Colon (tissue), 2 donors: Measurements from ENCODE around the gene CTIF.

Experiments used
- FAIRE-seq: peaks from 2 replicates; lab custom pipeline; 2012; peaks lifted over from hg19 to GRCh38; lab: Jason Lieb, UNC
- donor health status: control.
- donor health status: control.

The CTIF gene

DNA sequence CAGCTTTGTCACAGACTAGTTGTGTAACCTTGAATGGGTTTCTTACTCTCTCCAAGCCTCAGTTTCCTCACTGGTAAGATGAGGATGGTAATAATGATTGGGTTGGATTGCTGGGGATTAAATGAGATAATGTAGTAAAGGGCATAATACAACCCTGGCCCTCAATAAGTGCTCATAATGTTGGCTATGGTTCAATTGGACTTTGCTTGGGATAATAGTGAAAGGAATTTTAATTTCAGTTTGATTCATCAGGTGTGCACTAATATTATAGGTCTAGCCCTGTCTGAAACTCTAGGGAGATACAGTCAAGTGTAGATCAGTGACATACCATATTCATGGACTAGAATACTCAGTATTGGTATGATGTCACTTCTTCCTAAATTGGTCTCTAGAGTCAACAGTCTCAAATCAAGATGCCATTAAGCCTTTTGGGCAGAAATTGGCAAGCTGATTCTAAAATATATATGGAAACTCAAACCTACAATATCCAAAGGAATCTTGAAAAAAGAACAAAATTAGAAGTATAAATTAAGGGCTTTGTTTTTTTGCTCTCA is 250.5 kb downstream of the CTIF start:
- no peak for FAIRE-seq

GRCh38 chr18:48790226-48790863 is 251.5 kb downstream of the CTIF start:
- no peak for FAIRE-seq

- FAIRE-seq, result no peak
Measured at GRCh38 chr18:48790869-48791635, 252.2 kb downstream of the CTIF start.

- no peak for FAIRE-seq
Measured at GRCh38 chr18:48791636-48792105, 252.8 kb downstream of the CTIF start.

GRCh38 chr18:48792141-48792540 is 253.3 kb downstream of the CTIF start:
- FAIRE-seq, result no peak

DNA sequence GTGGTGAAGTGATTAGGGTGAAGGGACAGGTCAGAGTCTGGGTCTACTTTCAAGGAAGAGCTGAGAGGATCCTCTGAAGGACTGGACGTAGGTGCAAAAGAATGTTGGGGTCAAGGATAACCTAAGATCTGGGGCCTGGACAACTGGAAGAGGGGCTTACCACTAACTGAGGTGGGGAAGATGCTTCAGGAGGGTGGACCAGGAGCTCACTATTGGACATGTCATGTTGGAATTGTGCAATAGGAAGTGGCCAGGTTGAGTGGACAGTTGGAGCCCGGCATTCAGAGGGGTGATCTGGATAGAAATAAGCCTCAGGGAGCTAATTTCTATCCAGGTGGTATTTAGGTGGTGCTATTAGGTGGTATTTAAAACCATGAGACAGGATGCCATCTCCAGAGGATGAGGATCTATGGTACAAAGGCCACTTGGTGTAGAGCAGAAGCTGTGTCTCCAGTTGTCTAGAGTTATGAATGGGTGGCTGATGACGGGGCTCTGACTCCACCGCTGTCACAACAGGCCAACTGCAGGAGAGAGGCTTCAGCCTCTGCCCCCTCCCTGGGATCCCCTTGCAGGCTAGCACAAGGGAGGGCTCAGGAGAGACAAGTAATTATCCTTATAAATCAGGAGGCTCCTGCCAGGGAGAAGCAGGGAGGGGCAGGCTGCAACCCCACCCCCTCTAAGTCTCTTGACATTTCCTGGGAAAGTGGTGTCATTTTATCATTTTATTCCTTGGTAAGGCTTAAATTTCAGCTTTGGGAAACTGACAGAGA is 254.0 kb downstream of the CTIF start:
- FAIRE-seq, result no peak

- no peak for FAIRE-seq
Measured at GRCh38 chr18:48794251-48794970, 255.6 kb downstream of the CTIF start.

GRCh38 chr18:48795696-48796095 is 256.9 kb downstream of the CTIF start:
- no peak for FAIRE-seq

DNA sequence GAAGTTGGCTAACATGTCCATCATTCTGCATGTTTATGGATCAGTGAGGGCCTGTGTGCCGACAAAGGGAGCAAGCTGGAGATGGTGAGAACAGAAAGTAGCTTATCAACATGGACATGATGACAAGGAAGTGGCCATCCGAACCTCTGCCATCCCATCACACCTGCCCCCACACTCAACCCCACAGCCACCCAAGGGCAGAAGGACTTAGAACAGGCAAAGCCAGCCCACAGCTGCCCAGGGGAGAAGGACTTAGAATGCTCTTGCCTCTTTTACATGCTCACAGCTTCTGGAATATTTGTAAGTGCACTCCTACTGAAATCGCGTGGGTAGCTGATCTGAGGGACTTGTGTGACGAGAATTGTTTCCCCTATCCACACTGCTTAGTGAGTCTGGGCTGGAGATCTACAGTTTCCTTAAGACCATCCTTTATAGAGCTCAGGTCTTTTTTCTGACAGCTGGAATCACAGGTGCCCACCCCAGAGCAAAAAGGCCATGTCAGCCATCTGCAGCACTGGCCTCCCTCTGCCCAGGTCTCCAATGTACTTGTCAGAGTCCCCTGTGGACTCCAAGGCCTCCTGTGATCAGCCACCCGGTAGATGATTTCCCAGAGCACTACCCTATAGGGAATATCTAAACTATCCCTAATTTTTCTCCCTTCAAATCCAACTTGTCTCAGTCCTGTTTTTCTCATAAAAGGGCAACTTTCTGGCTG is 257.8 kb downstream of the CTIF start:
- no peak for FAIRE-seq

DNA sequence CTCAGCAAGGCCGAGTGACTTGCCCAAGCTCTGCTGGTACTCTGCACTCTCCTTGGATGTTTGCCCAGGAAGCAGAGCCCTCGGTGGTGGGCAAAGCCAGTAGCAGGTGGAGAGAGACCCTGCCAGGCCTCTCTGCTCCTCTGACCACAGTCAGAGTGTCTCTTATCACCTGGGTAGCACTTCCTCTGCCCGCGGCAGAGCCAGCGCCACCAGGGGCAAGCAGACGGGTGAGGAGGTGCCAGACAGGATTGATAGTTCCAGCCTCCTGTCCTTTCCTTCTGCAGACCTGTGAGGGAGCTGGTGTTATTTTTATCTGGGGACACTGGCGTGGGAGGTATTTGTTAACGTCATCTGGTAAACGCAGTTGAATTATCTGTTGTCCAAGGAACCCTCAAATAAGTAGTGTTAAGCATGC is 259.0 kb downstream of the CTIF start:
- FAIRE-seq, result no peak

- no peak for FAIRE-seq
Measured at GRCh38 chr18:48798334-48799245, 259.8 kb downstream of the CTIF start.

GRCh38 chr18:48799724-48800315 is 261.0 kb downstream of the CTIF start:
- no peak for FAIRE-seq

DNA sequence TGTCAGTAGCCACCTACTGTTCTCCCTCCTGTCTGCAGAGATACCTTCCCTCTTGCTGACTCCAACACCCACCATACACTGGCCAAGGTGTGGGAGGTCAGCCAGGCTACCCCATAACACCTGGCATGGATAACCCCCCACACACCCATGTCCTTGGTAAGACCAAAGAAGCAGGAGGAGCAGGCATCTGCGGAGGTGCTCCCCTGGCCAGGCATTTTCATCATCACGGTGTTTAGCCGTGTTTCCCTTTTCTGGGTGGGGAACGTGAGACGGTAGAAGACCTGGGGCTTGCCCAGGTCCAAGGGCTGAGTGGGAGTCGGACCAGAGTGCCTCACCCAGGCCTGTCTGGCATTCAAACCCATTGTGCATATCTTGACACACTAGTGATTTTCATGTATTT is 261.6 kb downstream of the CTIF start:
- FAIRE-seq, result no peak

DNA sequence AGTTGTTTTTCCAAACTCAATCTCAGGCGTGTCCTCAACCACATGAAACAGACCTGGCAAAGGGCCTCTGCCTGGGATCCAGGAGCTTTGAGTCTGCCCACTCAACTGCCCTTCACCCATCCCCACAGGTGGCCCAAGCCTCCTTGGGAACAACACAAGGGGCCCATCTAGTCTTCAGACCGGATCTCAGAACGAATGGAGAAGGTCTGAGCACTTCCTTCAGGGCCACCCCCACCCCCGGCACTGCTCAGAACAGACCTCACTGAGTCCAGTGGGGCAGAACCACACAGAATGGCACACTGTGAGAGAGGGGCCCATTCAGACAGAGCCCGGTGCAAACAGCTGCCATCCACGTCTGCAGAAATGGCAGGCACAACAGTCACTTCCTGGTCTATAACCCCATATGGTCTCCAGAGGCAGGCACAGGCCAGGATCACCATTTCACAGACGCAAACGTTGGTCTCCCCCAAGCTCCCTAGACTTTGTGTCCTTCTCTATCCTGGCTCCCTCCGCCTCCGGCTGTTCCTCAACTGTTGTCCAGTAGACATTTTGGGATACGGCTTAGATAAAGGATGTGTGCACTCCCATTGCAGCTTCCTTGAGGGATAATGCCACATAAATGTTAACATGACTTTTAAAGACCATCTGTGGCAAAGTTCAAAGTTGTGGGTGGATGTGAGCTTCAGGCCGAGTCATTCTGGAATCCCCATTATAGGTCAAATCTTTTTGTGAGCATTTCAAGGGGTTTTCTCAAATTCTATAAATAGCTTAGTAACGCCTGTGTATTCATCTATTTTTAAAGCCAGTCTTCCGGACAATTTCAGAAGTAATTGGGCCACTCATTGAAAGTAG is 262.3 kb downstream of the CTIF start:
- no peak for FAIRE-seq

- FAIRE-seq, result no peak
Measured at GRCh38 chr18:48801728-48802542, 263.1 kb downstream of the CTIF start.

DNA sequence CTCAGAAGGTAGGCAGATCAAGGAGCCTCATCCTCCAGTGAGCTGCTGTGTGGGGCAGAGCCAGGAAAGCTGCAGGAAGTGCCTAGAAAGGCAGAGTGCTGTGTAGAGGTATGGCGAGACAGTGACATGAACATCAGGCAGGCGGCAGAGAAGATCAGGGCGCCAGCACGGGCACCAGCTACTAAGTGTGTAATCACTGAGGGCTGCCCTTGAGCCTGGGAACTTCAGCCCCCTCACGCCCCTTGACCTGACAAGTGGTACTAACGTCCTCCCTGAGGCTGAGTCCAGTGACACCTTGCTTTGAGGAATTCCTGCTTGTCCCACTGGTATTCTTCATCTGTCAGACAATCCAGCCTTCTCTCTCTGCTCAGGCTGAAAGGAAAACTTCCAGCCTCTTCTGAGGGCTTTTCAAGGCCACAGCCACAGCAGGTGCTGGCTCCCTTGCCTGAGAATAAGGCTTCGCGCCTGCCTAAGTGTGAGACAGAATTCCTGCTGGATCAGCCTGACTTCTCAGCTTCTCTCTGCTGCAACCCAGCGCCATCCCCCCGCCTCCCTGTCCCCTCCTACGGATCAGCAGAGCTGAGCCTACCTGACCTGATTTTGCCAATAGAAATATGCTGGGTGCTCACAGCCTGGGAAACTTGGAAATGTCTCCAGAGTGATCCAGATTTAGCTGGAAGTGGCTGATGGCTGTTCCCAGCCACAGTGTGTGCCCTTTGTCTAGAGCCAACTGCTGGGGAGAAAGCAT is 263.9 kb downstream of the CTIF start:
- FAIRE-seq, result no peak

DNA sequence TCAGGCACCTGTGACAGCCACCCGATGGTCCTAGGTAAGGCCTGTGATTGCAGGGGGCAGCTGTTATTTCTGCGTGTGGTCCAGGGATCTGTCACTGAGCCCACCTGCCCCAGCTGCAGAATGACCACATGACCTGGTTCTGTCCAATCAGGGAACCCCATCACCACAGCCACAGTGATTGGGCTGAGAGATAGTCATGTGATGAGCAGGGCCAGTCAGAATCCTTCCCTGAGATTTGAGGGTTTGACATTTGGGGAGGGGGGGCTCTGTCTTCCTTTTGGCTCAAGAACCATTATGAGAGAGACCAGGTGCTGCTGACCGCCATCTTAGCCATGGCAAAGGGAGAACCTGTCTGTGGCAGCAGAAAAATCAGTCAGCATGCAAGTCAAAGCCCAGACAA is 264.7 kb downstream of the CTIF start:
- no peak for FAIRE-seq
